ENCODE results near the gene AKR1C1. TPM values are rescaled to one million over a fixed set of nuclear protein-coding genes. Genes with fewer than 3 reads are reported as not detected.
"Not testable (repeated sequence)": the region's sequence is repeated elsewhere in the genome, so short reads cannot be mapped to it uniquely, and the experiment has no call there.

AKR1C1 gene
- total and polyA plus RNA-seq, 5 experiments from 2014 or later: 0.14 to 3.4 (median 3.0) TPM; not detected in 2

GRCh38 chr10:4981722-4982471 lies 18.7 kb downstream of the AKR1C1 start:
- Mint-ChIP-seq H3K27ac (peak overlapping the region in 2 of 10 donors; percentile 22 to 51), H3K36me3 (peaks cover 0 to 2% (median 0%) of the 10 kb centered on the region in 3 donors), H3K9me3 (peaks cover 0 to 2% (median 0%) of the 10 kb centered on the region in 9 donors), H3K27me3 (peaks cover 0 to 26% (median 2%) of the 10 kb centered on the region in 5 donors), H3K4me3 (no peak overlapping the region), H3K4me1 (peaks cover 0 to 4% (median 2%) of the 10 kb centered on the region in 4 donors)
- ATAC-seq (no peak), DNase-seq (peak in 2 of 10 donors; percentile 5 to 7)
- POLR2A ChIA-PET: no interaction called here

- ATAC-seq (no peak), DNase-seq (no peak)
- peaks cover 0 to 26% (median 2%) of the 10 kb centered on the region in 5 donors for H3K27me3 Mint-ChIP-seq
- no peak overlapping the region for H3K4me3 Mint-ChIP-seq
- no peak overlapping the region for H3K27ac Mint-ChIP-seq
- peaks cover 0 to 2% (median 0%) of the 10 kb centered on the region in 3 donors for H3K36me3 Mint-ChIP-seq
- H3K9me3 Mint-ChIP-seq: peaks cover 0 to 2% (median 0%) of the 10 kb centered on the region in 9 donors
- POLR2A ChIA-PET: no interaction called here
- peaks cover 0 to 4% (median 2%) of the 10 kb centered on the region in 4 donors for H3K4me1 Mint-ChIP-seq
Observed at GRCh38 chr10:4982764-4983226, 19.6 kb downstream of the AKR1C1 start.

GRCh38 chr10:4983615-4984216 lies 20.5 kb downstream of the AKR1C1 start:
- no peak for ATAC-seq
- H3K36me3 Mint-ChIP-seq: peaks cover 0 to 2% (median 0%) of the 10 kb centered on the region in 3 donors
- peaks cover 0 to 2% (median 0%) of the 10 kb centered on the region in 9 donors for H3K9me3 Mint-ChIP-seq
- POLR2A ChIA-PET: no interaction called here
- no peak overlapping the region for H3K4me3 Mint-ChIP-seq
- peaks cover 0 to 26% (median 2%) of the 10 kb centered on the region in 5 donors for H3K27me3 Mint-ChIP-seq
- no peak overlapping the region for H3K27ac Mint-ChIP-seq
- peaks cover 0 to 4% (median 2%) of the 10 kb centered on the region in 4 donors for H3K4me1 Mint-ChIP-seq
- no peak for DNase-seq

GRCh38 chr10:4984223-4984622 lies 21.0 kb downstream of the AKR1C1 start:
- ATAC-seq: no peak
- no peak for DNase-seq
- Mint-ChIP-seq H3K9me3 (peaks cover 0 to 2% (median 0%) of the 10 kb centered on the region in 9 donors), H3K4me3 (no peak overlapping the region), H3K27ac (peak overlapping the region in 1 of 10 donors; percentile 65), H3K4me1 (peaks cover 0 to 4% (median 2%) of the 10 kb centered on the region in 4 donors), H3K36me3 (peaks cover 0 to 2% (median 0%) of the 10 kb centered on the region in 3 donors), H3K27me3 (peaks cover 0 to 26% (median 2%) of the 10 kb centered on the region in 5 donors)
- POLR2A ChIA-PET: no interaction called here

GRCh38 chr10:4984971-4985594 lies 21.9 kb downstream of the AKR1C1 start:
- Mint-ChIP-seq H3K4me1 (peaks cover 0 to 4% (median 2%) of the 10 kb centered on the region in 4 donors), H3K9me3 (peaks cover 0 to 2% (median 0%) of the 10 kb centered on the region in 9 donors), H3K27me3 (peaks cover 0 to 26% (median 2%) of the 10 kb centered on the region in 5 donors), H3K27ac (no peak overlapping the region), H3K4me3 (no peak overlapping the region), H3K36me3 (peaks cover 0 to 2% (median 0%) of the 10 kb centered on the region in 3 donors)
- no peak for DNase-seq
- ATAC-seq: no peak
- POLR2A ChIA-PET: no interaction called here

- H3K27me3 Mint-ChIP-seq, DNase-seq, H3K27ac Mint-ChIP-seq, H3K9me3 Mint-ChIP-seq, POLR2A ChIA-PET, ATAC-seq, H3K4me3 Mint-ChIP-seq, H3K36me3 Mint-ChIP-seq, H3K4me1 Mint-ChIP-seq: not testable (repeated sequence)
Observed at GRCh38 chr10:4988000-4988641, 24.9 kb downstream of the AKR1C1 start.

GRCh38 chr10:4990217-4990616 lies 27.0 kb downstream of the AKR1C1 start:
- Mint-ChIP-seq H3K27me3 (peaks cover 0 to 7% (median 0%) of the 10 kb centered on the region in 5 donors), H3K9me3 (peaks cover 0 to 3% (median 0%) of the 10 kb centered on the region in 9 donors), H3K27ac (no peak overlapping the region), H3K36me3 (no peaks in the 10 kb centered on the region), H3K4me1 (no peaks in the 10 kb centered on the region), H3K4me3 (no peak overlapping the region)
- ATAC-seq (no peak), DNase-seq (no peak)
- POLR2A ChIA-PET: no interaction called here

GRCh38 chr10:4991463-4991862 lies 28.2 kb downstream of the AKR1C1 start:
- H3K4me3 Mint-ChIP-seq, POLR2A ChIA-PET: not testable (repeated sequence)

GRCh38 chr10:4992564-4992963 lies 29.3 kb downstream of the AKR1C1 start:
- H3K27ac Mint-ChIP-seq, POLR2A ChIA-PET, H3K27me3 Mint-ChIP-seq, ATAC-seq, H3K4me3 Mint-ChIP-seq, H3K9me3 Mint-ChIP-seq, H3K4me1 Mint-ChIP-seq, H3K36me3 Mint-ChIP-seq, DNase-seq: not testable (repeated sequence)

More at GRCh38 chr10:4991463-4991862, 28.2 kb downstream of the AKR1C1 start:
- H3K36me3 Mint-ChIP-seq, H3K27me3 Mint-ChIP-seq, H3K27ac Mint-ChIP-seq, H3K9me3 Mint-ChIP-seq, ATAC-seq, DNase-seq, H3K4me1 Mint-ChIP-seq: not testable (repeated sequence)

- H3K36me3 Mint-ChIP-seq, H3K4me3 Mint-ChIP-seq, H3K9me3 Mint-ChIP-seq, H3K27ac Mint-ChIP-seq, DNase-seq, ATAC-seq, H3K27me3 Mint-ChIP-seq, POLR2A ChIA-PET, H3K4me1 Mint-ChIP-seq: not testable (repeated sequence)
Observed at GRCh38 chr10:4994260-4994659, 31.0 kb downstream of the AKR1C1 start.

- ATAC-seq (no peak), DNase-seq (no peak)
- Mint-ChIP-seq H3K4me3 (no peak overlapping the region), H3K27ac (no peak overlapping the region), H3K36me3 (no peaks in the 10 kb centered on the region), H3K27me3 (peaks cover 0 to 11% (median 0%) of the 10 kb centered on the region in 5 donors), H3K4me1 (no peaks in the 10 kb centered on the region), H3K9me3 (no peaks in the 10 kb centered on the region)
- POLR2A ChIA-PET: no interaction called here
Observed at GRCh38 chr10:4998671-4999070, 35.5 kb downstream of the AKR1C1 start.

- POLR2A ChIA-PET: interaction anchor here (0.7 kb wide), 1 partner anchor 94 kb away, joined by 3 read pairs; no protein-coding TSS in a partner anchor
- ATAC-seq (no peak), DNase-seq (no peak)
- H3K27ac Mint-ChIP-seq: no peak overlapping the region
- no peaks in the 10 kb centered on the region for H3K4me1 Mint-ChIP-seq
- H3K4me3 Mint-ChIP-seq: no peak overlapping the region
- peaks cover 0 to 14% (median 5%) of the 10 kb centered on the region in 9 donors for H3K9me3 Mint-ChIP-seq
- H3K27me3 Mint-ChIP-seq: peaks cover 0 to 13% (median 0%) of the 10 kb centered on the region in 5 donors
- peaks cover 0 to 9% (median 0%) of the 10 kb centered on the region in 3 donors for H3K36me3 Mint-ChIP-seq
Observed at GRCh38 chr10:5002013-5002727, 39.0 kb downstream of the AKR1C1 start.

Data from naive thymus-derived CD8-positive, alpha-beta T cell (primary cell).